Neuronal stem cell (in vitro differentiated cells): ENCODE results near the gene NECTIN1.
A peak's percentile ranks its signal among the peaks of the same experiment; 100 is the strongest.

Experiments used
- DNase-seq: peaks from one replicate; pipeline ENCODE4 v3.0.0-alpha.2; 2013; ENCODE audit warnings: low spot score
- H2AFZ ChIP-seq: one replicate; pipeline ENCODE4 v1.6.1; 2013; ENCODE audit warnings: mild to moderate bottlenecking, low read length, inconsistent platforms
- H2AK5ac ChIP-seq: 2 replicates; pipeline ENCODE4 v1.6.1; 2013; ENCODE audit warnings: low read depth, mild to moderate bottlenecking, inconsistent platforms, low read length, moderate library complexity, mixed read lengths
- H2BK120ac ChIP-seq: 2 replicates; pipeline ENCODE4 v1.6.1; 2013; ENCODE audit warnings: low read depth, mild to moderate bottlenecking, inconsistent platforms, low read length, moderate library complexity, mixed read lengths
- H2BK12ac ChIP-seq: one replicate; pipeline ENCODE4 v1.6.1; 2013; ENCODE audit warnings: low read length, inconsistent platforms
- H2BK15ac ChIP-seq: 2 replicates; pipeline ENCODE4 v1.6.1; 2013; ENCODE audit warnings: mild to moderate bottlenecking, low read length, inconsistent platforms, mixed read lengths
- H2BK5ac ChIP-seq: one replicate; pipeline ENCODE4 v1.6.1; 2013; ENCODE audit warnings: inconsistent platforms, mild to moderate bottlenecking, low read length, moderate library complexity
- H3K14ac ChIP-seq: one replicate; pipeline ENCODE4 v1.6.1; 2013; ENCODE audit warnings: low read length, inconsistent platforms
- H3K18ac ChIP-seq: 2 replicates; pipeline ENCODE4 v1.6.1; 2013; ENCODE audit warnings: low read length, inconsistent platforms
- H3K23ac ChIP-seq: 2 replicates; pipeline ENCODE4 v1.6.1; 2013; ENCODE audit warnings: low read depth, mild to moderate bottlenecking, mixed read lengths, low read length, inconsistent platforms; ENCODE audit not compliant: poor library complexity
- H3K27ac ChIP-seq: replicated peaks from 3 replicates; pipeline ENCODE4 v1.5.1; 2013; ENCODE audit warnings: low read length, inconsistent platforms
- H3K27me3 ChIP-seq, 3 experiments: 2 replicates each; pipeline ENCODE4 v1.6.1; 2013; ENCODE audit warnings: low read length in 3 of 3, mild to moderate bottlenecking in 2 of 3, inconsistent platforms in 1 of 3, low read depth in 1 of 3, mixed read lengths in 1 of 3, moderate library complexity in 1 of 3; ENCODE audit not compliant: control insufficient read depth in 3 of 3, insufficient read depth in 3 of 3
- H3K36me3 ChIP-seq, 2 donors: replicated peaks in 1 of 2; 2 replicates each; pipeline ENCODE4 v1.6.1; 2013; ENCODE audit warnings: low read length in 2 of 2; ENCODE audit not compliant: control insufficient read depth in 2 of 2, insufficient read depth in 2 of 2
- H3K4ac ChIP-seq: 2 replicates; pipeline ENCODE4 v1.6.1; 2013; ENCODE audit warnings: inconsistent platforms, mild to moderate bottlenecking, low read length, moderate library complexity
- H3K4me1 ChIP-seq, 2 donors: 1 replicate in 1 of 2; 2 replicates in 1 of 2; pipeline ENCODE4 v1.6.1; 2013; ENCODE audit warnings: low read length in 2 of 2, low read depth in 1 of 2; ENCODE audit not compliant: control insufficient read depth in 2 of 2, insufficient read depth in 1 of 2
- H3K4me2 ChIP-seq: one replicate; pipeline ENCODE4 v1.6.1; 2013; ENCODE audit warnings: mild to moderate bottlenecking, low read length, inconsistent platforms; ENCODE audit not compliant: insufficient read depth, poor library complexity, severe bottlenecking
- H3K4me3 ChIP-seq, 2 donors: 2 replicates each; pipeline ENCODE4 v1.5.1; 2013; ENCODE audit warnings: low read length in 2 of 2, mild to moderate bottlenecking in 2 of 2, inconsistent platforms in 1 of 2, moderate library complexity in 1 of 2
- H3K79me1 ChIP-seq: one replicate; pipeline ENCODE4 v1.6.1; 2013; ENCODE audit warnings: low read depth, mild to moderate bottlenecking, inconsistent platforms, low read length, moderate library complexity
- H3K9ac ChIP-seq: one replicate; pipeline ENCODE4 v1.6.1; 2013; ENCODE audit warnings: mild to moderate bottlenecking, low read depth, low read length, inconsistent platforms; ENCODE audit not compliant: poor library complexity
- H3K9me3 ChIP-seq, 2 donors: replicated peaks in 1 of 2; 2 replicates each; pipeline versions ENCODE3 to v1.6.1; 2013; ENCODE audit warnings: low read length in 2 of 2, mild to moderate bottlenecking in 2 of 2, inconsistent platforms in 1 of 2, low read depth in 1 of 2, mixed read lengths in 1 of 2, moderate library complexity in 1 of 2; ENCODE audit not compliant: control insufficient read depth in 2 of 2, insufficient read depth in 1 of 2
- H4K8ac ChIP-seq: one replicate; pipeline ENCODE4 v1.6.1; 2013; ENCODE audit warnings: low read depth, mild to moderate bottlenecking, inconsistent platforms, low read length, moderate library complexity
- H4K91ac ChIP-seq: one replicate; pipeline ENCODE4 v1.6.1; 2013; ENCODE audit warnings: low read length, low read depth, mild to moderate bottlenecking, inconsistent platforms; ENCODE audit not compliant: poor library complexity
- WGBS, 2 donors: extraction: QIAGEN DNeasy Blood & Tissue Kit; methylation state at CpG; one replicate each; pipeline ENCODE4 v1.1.7; 2013; ENCODE audit warnings: missing lambda C conversion rate in 2 of 2, mixed read lengths in 1 of 2; ENCODE audit not compliant: insufficient read length in 2 of 2, insufficient replicate concordance in 1 of 2; ENCODE audit errors: extremely low coverage in 2 of 2; 5-methylcytosine and 5-hydroxymethylcytosine counted together

NECTIN1 gene

DNA sequence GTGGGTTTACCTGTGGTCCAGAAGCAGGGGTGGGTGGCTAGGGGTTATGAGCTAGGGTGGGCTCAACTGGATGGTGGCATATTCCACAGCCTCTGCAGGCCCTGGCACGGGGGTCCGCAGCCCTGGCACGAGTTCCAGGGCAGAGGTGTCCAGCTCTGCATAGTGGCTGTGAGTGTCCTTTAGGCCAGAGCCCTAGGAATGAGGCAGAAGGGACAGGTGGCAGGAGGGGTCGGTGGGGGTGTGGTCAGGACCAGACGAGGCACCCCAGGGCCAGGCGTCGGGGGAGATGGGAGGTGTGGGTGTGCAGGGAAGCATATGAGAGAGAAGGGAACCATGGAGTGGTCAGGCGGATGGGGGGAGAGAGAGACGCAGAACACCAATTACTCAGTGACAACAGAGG lies 99.9 kb downstream of the NECTIN1 start:
- H3K9ac ChIP-seq, result no peak overlapping the region
- no peak overlapping the region for H2BK12ac ChIP-seq
- no peak overlapping the region for H4K8ac ChIP-seq
- no peak for DNase-seq
- no CpG with 5 or more reads among the region's 9 CpGs for WGBS, 2 donors
- peak overlapping the region; percentile 76 for H2AK5ac ChIP-seq
- H3K4me2 ChIP-seq, result no peak overlapping the region
- H2BK15ac ChIP-seq, result no peak overlapping the region
- H3K4ac ChIP-seq, result no peak overlapping the region
- no peak overlapping the region for H4K91ac ChIP-seq
- H3K79me1 ChIP-seq, result no peaks in the 10 kb centered on the region
- H3K23ac ChIP-seq, result peak overlapping the region; percentile 67
- H3K4me3 ChIP-seq, result no peak overlapping the region
- H3K18ac ChIP-seq, result peak overlapping the region; percentile 42
- peaks cover 22 to 42% of the 10 kb centered on the region in 2 donors for H3K4me1 ChIP-seq
- H3K36me3 ChIP-seq, result no peaks in the 10 kb centered on the region
- H2BK5ac ChIP-seq, result no peak overlapping the region
- no peak overlapping the region for H3K14ac ChIP-seq
- H2BK120ac ChIP-seq, result no peak overlapping the region
- no peak overlapping the region for H2AFZ ChIP-seq
- H3K27ac ChIP-seq, result no peak overlapping the region
- peaks cover 0 to 2% (median 0%) of the 10 kb centered on the region in 3 experiments for H3K27me3 ChIP-seq
- peaks cover 0 to 5% of the 10 kb centered on the region in 2 donors for H3K9me3 ChIP-seq

GRCh38 chr11:119627286-119627685 lies 101.7 kb downstream of the NECTIN1 start:
- H2AK5ac ChIP-seq, result peak overlapping the region; percentile 88
- H2BK5ac ChIP-seq, result no peak overlapping the region
- H3K14ac ChIP-seq, result peak overlapping the region; percentile 66
- H3K27me3 ChIP-seq, result no peaks in the 10 kb centered on the region
- no peak overlapping the region for H3K4me2 ChIP-seq
- H4K91ac ChIP-seq, result no peak overlapping the region
- H3K79me1 ChIP-seq, result no peaks in the 10 kb centered on the region
- H3K27ac ChIP-seq, result no peak overlapping the region
- no peaks in the 10 kb centered on the region for H3K36me3 ChIP-seq
- H2AFZ ChIP-seq, result peak overlapping the region; percentile 84
- no peak overlapping the region for H2BK120ac ChIP-seq
- WGBS, 2 donors, result no CpG with 5 or more reads among the region's 6 CpGs
- peak overlapping the region; percentile 70 for H3K18ac ChIP-seq
- H2BK12ac ChIP-seq, result peak overlapping the region; percentile 93
- peak overlapping the region; percentile 11 for H2BK15ac ChIP-seq
- H3K9me3 ChIP-seq, result no peaks in the 10 kb centered on the region
- peaks cover 22 to 42% of the 10 kb centered on the region in 2 donors for H3K4me1 ChIP-seq
- H3K23ac ChIP-seq, result no peak overlapping the region
- no peak overlapping the region for H3K4me3 ChIP-seq
- H3K9ac ChIP-seq, result no peak overlapping the region
- H4K8ac ChIP-seq, result no peak overlapping the region
- DNase-seq, result no peak
- no peak overlapping the region for H3K4ac ChIP-seq

GRCh38 chr11:119626871-119627270 lies 102.1 kb downstream of the NECTIN1 start:
- Histone ChIP-seq H3K4me2 (no peak overlapping the region), H3K9me3 (no peaks in the 10 kb centered on the region), H2AK5ac (peak overlapping the region; percentile 13), H3K18ac (peak overlapping the region; percentile 44), H3K27ac (no peak overlapping the region), H3K23ac (no peak overlapping the region), H2AFZ (peak overlapping the region; percentile 84), H3K79me1 (no peaks in the 10 kb centered on the region), H4K8ac (no peak overlapping the region), H2BK5ac (no peak overlapping the region), H3K36me3 (no peaks in the 10 kb centered on the region), H2BK120ac (no peak overlapping the region), H3K27me3 (no peaks in the 10 kb centered on the region), H3K4me1 (peaks cover 22 to 42% of the 10 kb centered on the region in 2 donors), H3K14ac (peak overlapping the region; percentile 66), H4K91ac (no peak overlapping the region), H2BK15ac (peak overlapping the region; percentile 11), H3K9ac (no peak overlapping the region), H3K4me3 (no peak overlapping the region), H2BK12ac (no peak overlapping the region), H3K4ac (no peak overlapping the region)
- no CpG with 5 or more reads among the region's 7 CpGs for WGBS, 2 donors
- DNase-seq, result no peak

DNA sequence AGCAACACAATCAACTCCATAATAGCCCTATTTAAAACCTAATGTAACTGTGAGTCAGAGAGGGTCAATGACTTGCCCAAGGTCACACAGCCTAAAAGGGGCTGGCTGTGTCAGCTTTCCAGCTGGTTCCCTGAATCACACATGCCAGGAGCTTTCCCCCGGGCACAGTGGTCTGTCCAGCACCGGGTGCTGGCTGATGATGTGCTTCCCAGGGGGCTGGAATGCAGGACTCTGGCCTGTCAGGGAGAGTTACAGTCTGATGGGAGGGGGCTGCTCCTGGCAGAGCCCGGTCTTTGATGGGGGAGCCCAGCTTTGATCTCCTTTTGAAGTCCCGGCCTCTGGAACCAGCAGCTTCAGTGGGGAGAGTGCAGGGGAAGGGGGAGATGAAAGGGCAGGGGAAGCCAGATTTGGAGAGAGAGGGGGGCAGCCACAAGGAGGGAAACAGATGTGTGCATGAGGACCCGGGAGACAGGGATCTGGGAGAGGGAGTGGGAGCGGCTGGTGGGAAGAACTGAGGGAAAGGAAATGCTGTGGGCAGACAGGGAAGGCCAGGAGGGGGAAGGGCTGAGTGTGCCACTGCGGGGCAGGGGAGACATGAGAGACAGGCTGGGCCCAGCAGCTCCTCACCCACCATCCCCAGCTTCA lies 102.7 kb downstream of the NECTIN1 start:
- Histone ChIP-seq H3K9ac (peak overlapping the region; percentile 17), H2BK12ac (no peak overlapping the region), H2AK5ac (peak overlapping the region; percentile 10), H2BK5ac (no peak overlapping the region), H3K79me1 (no peaks in the 10 kb centered on the region), H3K18ac (peak overlapping the region; percentile 65), H3K23ac (no peak overlapping the region), H2BK120ac (no peak overlapping the region), H3K27me3 (no peaks in the 10 kb centered on the region), H3K9me3 (no peaks in the 10 kb centered on the region), H2BK15ac (no peak overlapping the region), H3K14ac (no peak overlapping the region), H3K27ac (no peak overlapping the region), H3K4me3 (no peak overlapping the region), H3K4me2 (no peak overlapping the region), H3K36me3 (no peaks in the 10 kb centered on the region), H3K4me1 (peaks cover 22 to 42% of the 10 kb centered on the region in 2 donors), H3K4ac (no peak overlapping the region), H2AFZ (peak overlapping the region; percentile 84), H4K91ac (no peak overlapping the region), H4K8ac (no peak overlapping the region)
- DNase-seq, result no peak
- no CpG with 5 or more reads among the region's 7 CpGs for WGBS, 2 donors
